Natural killer cell (primary cell): Measurements from ENCODE around the gene CEP112. TPM values are rescaled to one million over a fixed set of nuclear protein-coding genes. Genes with fewer than 3 reads are reported as not detected.

ENCODE experiments used
- ATAC-seq, 3 donors: fragments of 150-1000 bp in 2 of 3; fragments of 200-7000 bp in 1 of 3; cut with Tn5 transposase; 1 replicate in 1 of 3; 2 replicates in 2 of 3; pipeline ENCODE4 v1.10.0; 2021; ENCODE audit warnings: mild to moderate bottlenecking in 2 of 3, moderate library complexity in 2 of 3
- DNase-seq, 2 donors: peaks; one replicate each; pipeline versions ENCODE4 v3.0.0 to v3.0.0-alpha.2; 2013 to 2021; ENCODE audit warnings: mixed read lengths in 1 of 2
- H3K27ac ChIP-seq: one replicate; pipeline ENCODE4 v1.5.1; 2013; ENCODE audit warnings: mild to moderate bottlenecking, low read length
- H3K27me3 ChIP-seq: one replicate; pipeline ENCODE4 v1.6.1; 2013; ENCODE audit warnings: low read length; ENCODE audit not compliant: control insufficient read depth, insufficient read depth
- H3K36me3 ChIP-seq: one replicate; pipeline ENCODE4 v1.6.1; 2013; ENCODE audit warnings: low read length; ENCODE audit not compliant: control insufficient read depth, insufficient read depth
- H3K4me1 ChIP-seq: one replicate; pipeline ENCODE4 v1.6.1; 2013; ENCODE audit warnings: low read length; ENCODE audit not compliant: control insufficient read depth, insufficient read depth
- H3K4me3 ChIP-seq: one replicate; pipeline ENCODE4 v1.5.1; 2013; ENCODE audit warnings: low read length
- H3K9me3 ChIP-seq: one replicate; pipeline ENCODE4 v1.6.1; 2013; ENCODE audit warnings: low read length; ENCODE audit not compliant: control insufficient read depth, insufficient read depth
- H3K27ac Mint-ChIP-seq, 2 donors: one replicate each; pipeline ENCODE4 v1.8.0; 2022; ENCODE audit warnings: mild to moderate bottlenecking in 2 of 2, mixed read lengths in 2 of 2, moderate library complexity in 1 of 2
- H3K27me3 Mint-ChIP-seq, 2 donors: one replicate each; pipeline ENCODE4 v1.8.0; 2022; ENCODE audit warnings: low read depth in 2 of 2, mixed read lengths in 2 of 2
- H3K36me3 Mint-ChIP-seq: one replicate; pipeline ENCODE4 v1.8.0; 2022; ENCODE audit warnings: mixed read lengths
- H3K4me1 Mint-ChIP-seq, 2 donors: one replicate each; pipeline ENCODE4 v1.8.0; 2022; ENCODE audit warnings: mixed read lengths in 2 of 2
- H3K4me3 Mint-ChIP-seq: one replicate; pipeline ENCODE4 v1.8.0; 2022; ENCODE audit warnings: mild to moderate bottlenecking, moderate library complexity, mixed read lengths
- H3K9me3 Mint-ChIP-seq, 2 donors: one replicate each; pipeline ENCODE4 v1.8.0; 2022; ENCODE audit warnings: mixed read lengths in 2 of 2
- WGBS: methylation state at CpG from one replicate; pipeline ENCODE4 v1.1.7; 2013; ENCODE audit warnings: missing lambda C conversion rate; ENCODE audit not compliant: insufficient coverage; 5-methylcytosine and 5-hydroxymethylcytosine counted together
- intact Hi-C: fragments of 100-400 bp; cut with micrococcal nuclease; formaldehyde crosslinking; loops from one replicate; pipeline ENCODE4 v1.14.2; 2022
- total RNA-seq, 4 donors: library from RNA; stranded (reverse); fragments of 120-200 nt in 1 of 4; gene quantifications; one replicate each; pipeline versions ENCODE4 v1.2.3 to v1.2.4, GENCODE V29; 2013 to 2022
- TF ChIP-seq, protein P1 (sequence below): fragments of 200-600 bp; IDR thresholded peaks from one replicate; pipeline ENCODE4 v1.8.0; 2022; ENCODE audit warnings: antibody characterized with exemption

The CEP112 gene
- total RNA-seq, 3 donors from 2014 or later (not counting 1 experiment from before 2014, with no cell fraction given) = 0.60 to 1.1 (median 0.85) TPM

- Histone ChIP-seq H3K4me3 (no peak overlapping the region), H3K9me3 (no peaks in the 10 kb centered on the region), H3K27ac (no peak overlapping the region), H3K4me1 (no peaks in the 10 kb centered on the region), H3K27me3 (no peaks in the 10 kb centered on the region), H3K36me3 (no peaks in the 10 kb centered on the region)
- H3K27me3 Mint-ChIP-seq = peaks cover 8 to 16% of the 10 kb centered on the region in 2 donors
- intact Hi-C loops = no loop called here
- TF ChIP-seq, protein P1, sequence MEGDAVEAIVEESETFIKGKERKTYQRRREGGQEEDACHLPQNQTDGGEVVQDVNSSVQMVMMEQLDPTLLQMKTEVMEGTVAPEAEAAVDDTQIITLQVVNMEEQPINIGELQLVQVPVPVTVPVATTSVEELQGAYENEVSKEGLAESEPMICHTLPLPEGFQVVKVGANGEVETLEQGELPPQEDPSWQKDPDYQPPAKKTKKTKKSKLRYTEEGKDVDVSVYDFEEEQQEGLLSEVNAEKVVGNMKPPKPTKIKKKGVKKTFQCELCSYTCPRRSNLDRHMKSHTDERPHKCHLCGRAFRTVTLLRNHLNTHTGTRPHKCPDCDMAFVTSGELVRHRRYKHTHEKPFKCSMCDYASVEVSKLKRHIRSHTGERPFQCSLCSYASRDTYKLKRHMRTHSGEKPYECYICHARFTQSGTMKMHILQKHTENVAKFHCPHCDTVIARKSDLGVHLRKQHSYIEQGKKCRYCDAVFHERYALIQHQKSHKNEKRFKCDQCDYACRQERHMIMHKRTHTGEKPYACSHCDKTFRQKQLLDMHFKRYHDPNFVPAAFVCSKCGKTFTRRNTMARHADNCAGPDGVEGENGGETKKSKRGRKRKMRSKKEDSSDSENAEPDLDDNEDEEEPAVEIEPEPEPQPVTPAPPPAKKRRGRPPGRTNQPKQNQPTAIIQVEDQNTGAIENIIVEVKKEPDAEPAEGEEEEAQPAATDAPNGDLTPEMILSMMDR = no peak
- peaks cover 0 to 2% of the 10 kb centered on the region in 2 donors for H3K9me3 Mint-ChIP-seq
- no peak overlapping the region for H3K27ac Mint-ChIP-seq
- ATAC-seq = no peak
- H3K4me1 Mint-ChIP-seq = no peaks in the 10 kb centered on the region
- WGBS = 96% methylated on average over 3 of the region's 4 CpGs
- no peaks in the 10 kb centered on the region for H3K36me3 Mint-ChIP-seq
- DNase-seq = no peak
- no peak overlapping the region for H3K4me3 Mint-ChIP-seq
Observed at GRCh38 chr17:65659512-65659911, 532.4 kb downstream of the CEP112 start.

DNA sequence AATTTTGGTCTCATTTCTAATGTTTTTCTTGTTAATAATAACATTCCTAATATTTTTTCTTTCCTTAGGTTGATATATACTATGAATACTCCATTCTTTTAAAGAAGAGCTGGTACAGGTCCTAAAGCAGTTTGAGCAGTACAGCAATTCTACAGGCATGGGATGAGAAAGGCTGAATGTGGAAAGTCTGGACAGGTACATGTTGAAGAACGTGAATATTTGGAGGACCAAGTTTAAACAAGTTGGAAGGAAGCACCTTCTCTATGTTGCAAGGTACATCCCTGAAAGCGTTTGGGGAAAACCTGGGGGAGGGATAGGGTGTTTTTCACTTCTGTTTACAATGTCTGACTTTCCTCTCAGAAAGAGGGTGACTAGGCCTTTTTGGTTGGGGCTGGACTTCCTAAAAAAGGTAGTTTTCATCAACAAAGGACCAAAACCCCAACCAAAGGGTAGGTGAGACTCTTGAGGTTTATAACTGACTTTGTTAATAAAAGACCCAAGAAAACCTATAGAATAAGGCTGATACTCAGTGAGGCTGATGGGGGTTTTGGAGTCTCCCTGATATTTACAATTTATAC is 534.6 kb downstream of the CEP112 start:
- Mint-ChIP-seq H3K27me3 (peaks cover 13 to 17% of the 10 kb centered on the region in 2 donors), H3K4me3 (no peak overlapping the region), H3K27ac (no peak overlapping the region), H3K9me3 (peaks cover 0 to 2% of the 10 kb centered on the region in 2 donors), H3K4me1 (no peaks in the 10 kb centered on the region), H3K36me3 (no peaks in the 10 kb centered on the region)
- Histone ChIP-seq H3K9me3 (no peaks in the 10 kb centered on the region), H3K27ac (no peak overlapping the region), H3K27me3 (no peaks in the 10 kb centered on the region), H3K36me3 (no peaks in the 10 kb centered on the region), H3K4me1 (no peaks in the 10 kb centered on the region), H3K4me3 (no peak overlapping the region)
- TF ChIP-seq, protein P1 = no peak
- ATAC-seq = no peak
- intact Hi-C loops = no loop called here
- 68% methylated on average over 2 of the region's 2 CpGs for WGBS
- no peak for DNase-seq

- intact Hi-C loops = no loop called here
- Mint-ChIP-seq H3K27me3 (peaks cover 14 to 17% of the 10 kb centered on the region in 2 donors), H3K27ac (no peak overlapping the region), H3K4me3 (no peak overlapping the region), H3K9me3 (peaks cover under 1 to 2% of the 10 kb centered on the region in 2 donors), H3K4me1 (no peaks in the 10 kb centered on the region), H3K36me3 (no peaks in the 10 kb centered on the region)
- DNase-seq (no peak), ATAC-seq (no peak)
- no peaks in the 10 kb centered on the region for H3K27me3 ChIP-seq
- H3K4me1 ChIP-seq = no peaks in the 10 kb centered on the region
- H3K9me3 ChIP-seq = no peaks in the 10 kb centered on the region
- no peaks in the 10 kb centered on the region for H3K36me3 ChIP-seq
- TF ChIP-seq, protein P1 = no peak
- no peak overlapping the region for H3K4me3 ChIP-seq
- H3K27ac ChIP-seq = no peak overlapping the region
- WGBS = 84% methylated on average over 6 of the region's 7 CpGs
Observed at GRCh38 chr17:65656390-65657250, 535.3 kb downstream of the CEP112 start.
